Adrenal gland (tissue), 5 donors: ENCODE data around the gene LY86.

Experiments
- CTCF ChIP-seq, 6 experiments: fragments of 450-650 bp in 4 of 6; fragments of 200-600 bp in 2 of 6; sonication (generic) in 1 of 6; IDR thresholded peaks; 1 replicate in 5 of 6; 2 replicates in 1 of 6; pipeline versions ENCODE4 v1.5.1 to v1.8.0; 2016 to 2021; ENCODE audit warnings: antibody characterized with exemption in 6 of 6, mild to moderate bottlenecking in 2 of 6, moderate library complexity in 1 of 6
- POLR2A ChIP-seq, 2 donors: fragments of 450-650 bp; IDR thresholded peaks; one replicate each; pipeline ENCODE4 v1.6.1; 2017; ENCODE audit warnings: antibody characterized with exemption in 2 of 2, mild to moderate bottlenecking in 2 of 2, moderate library complexity in 1 of 2
- donor health status: DM: no; HTN: no; CAD: no.

- TF ChIP-seq POLR2A (IDR thresholded peaks at IDR 0.05) (no peak), CTCF (IDR thresholded peaks at IDR 0.05) (no peak)
Measured at GRCh38 chr6:6690144-6690483, 101.6 kb downstream of the LY86 start.
